Erythroblast (primary cell): ENCODE results near the gene GJB2.

Source experiments
- GATA1 ChIP-seq: IDR thresholded peaks from 2 replicates; pipeline ENCODE4 v1.6.1; 2011; ENCODE audit warnings: low read depth, mild to moderate bottlenecking, control low read depth, low read length, moderate library complexity
- POLR2A ChIP-seq: IDR thresholded peaks from 2 replicates; pipeline ENCODE4 v1.6.1; 2011; ENCODE audit warnings: mild to moderate bottlenecking, low read length

- TF ChIP-seq POLR2A (no peak), GATA1 (no peak)
Observed at GRCh38 chr13:20241593-20241992, 48.9 kb upstream of the GJB2 start.
